HepG2 (cell line): ENCODE data around the gene SYCP2L. TPM values are rescaled to one million over a fixed set of nuclear protein-coding genes. Genes with fewer than 3 reads are reported as not detected.

ENCODE experiments used
- ATAC-seq: fragments of 200-7000 bp; cut with Tn5 transposase; 3 replicates; pipeline ENCODE4 v1.9.1; 2020; ENCODE audit warnings: mild to moderate bottlenecking, moderate library complexity
- BruUV-seq: library from RNA; stranded (reverse); fragments of 400-500 nt; replicated peaks from 2 replicates; lab custom pipeline; 2021; lab: Mats Ljungman, UMichigan
- CTCF ChIA-PET: fragments of 300-600 bp; formaldehyde crosslinking; extraction: SDS; loops from one replicate; lab custom pipeline; 2021; ENCODE audit warnings: low total read pairs, inconsistent platforms, low intra/inter-chr PET ratio; lab: Yijun Ruan, JAX
- POLR2A ChIA-PET: fragments of 350-600 bp; sonication (Branson Sonifier 250); formaldehyde crosslinking; loops from one replicate; lab custom pipeline; 2020; ENCODE audit warnings: antibody characterized with exemption, inconsistent platforms; lab: Yijun Ruan, JAX
- DNase-seq: peaks from one replicate; pipeline ENCODE4 v3.0.0-alpha.2; 2015; ENCODE audit warnings: low spot score
- FAIRE-seq: peaks from 3 replicates; lab custom pipeline; 2011; peaks lifted over from hg19 to GRCh38; lab: Jason Lieb, UNC
- H2AFZ ChIP-seq: one replicate; pipeline ENCODE4 v1.6.1; 2011; ENCODE audit warnings: low read length, inconsistent platforms
- H3K27ac ChIP-seq: fragments of 300-600 bp; 3 replicates; pipeline ENCODE4 v1.8.0; 2011; ENCODE audit warnings: mixed run types, mild to moderate bottlenecking, mixed read lengths, low read length, inconsistent platforms; ENCODE audit not compliant: insufficient read depth; ENCODE audit errors: extremely low read length
- H3K27me3 ChIP-seq, 2 experiments: fragments of 200-600 bp in 1 of 2; 2 replicates in 1 of 2; 3 replicates in 1 of 2; pipeline versions ENCODE4 v1.6.0 to v1.8.0; 2011; ENCODE audit warnings: low read length in 2 of 2, mild to moderate bottlenecking in 2 of 2, moderate library complexity in 2 of 2, inconsistent platforms in 1 of 2; ENCODE audit not compliant: insufficient read depth in 2 of 2, control insufficient read depth in 1 of 2
- H3K36me3 ChIP-seq, 2 experiments: fragments of 200-600 bp in 1 of 2; replicated peaks in 1 of 2; 2 replicates in 1 of 2; 3 replicates in 1 of 2; pipeline versions ENCODE4 v1.5.1 to v1.8.0; 2011; ENCODE audit warnings: low read length in 2 of 2, inconsistent platforms in 1 of 2; ENCODE audit not compliant: insufficient read depth in 2 of 2, control insufficient read depth in 1 of 2
- H3K4me1 ChIP-seq: 2 replicates; pipeline ENCODE4 v1.5.1; 2012; ENCODE audit warnings: low read length, inconsistent platforms; ENCODE audit not compliant: insufficient read depth
- H3K4me2 ChIP-seq: 2 replicates; pipeline ENCODE4 v1.6.0; 2011; ENCODE audit warnings: low read depth, low read length, inconsistent platforms
- H3K4me3 ChIP-seq, 3 experiments: fragments of 200-600 bp in 1 of 3; sonication (generic), shearing (Covaris generic) in 1 of 3; replicated peaks in 1 of 3; 2 replicates each; pipeline ENCODE4 v1.5.1; 2011 to 2016; ENCODE audit warnings: low read length in 3 of 3, inconsistent platforms in 2 of 3, low read depth in 2 of 3, mild to moderate bottlenecking in 2 of 3, control low read depth in 1 of 3, mixed read lengths in 1 of 3; ENCODE audit not compliant: insufficient read depth in 1 of 3
- H3K79me2 ChIP-seq: one replicate; pipeline ENCODE4 v1.6.1; 2011; ENCODE audit warnings: low read length, inconsistent platforms; ENCODE audit not compliant: insufficient read depth
- H3K9ac ChIP-seq: 2 replicates; pipeline ENCODE4 v1.6.0; 2011; ENCODE audit warnings: mild to moderate bottlenecking, low read depth, low read length, inconsistent platforms; ENCODE audit not compliant: insufficient read depth
- H3K9me3 ChIP-seq: 2 replicates; pipeline ENCODE4 v1.5.1; 2012; ENCODE audit warnings: mild to moderate bottlenecking, low read length
- H4K20me1 ChIP-seq: 2 replicates; pipeline ENCODE4 v1.6.0; 2011; ENCODE audit warnings: inconsistent platforms, mild to moderate bottlenecking, low read length, moderate library complexity; ENCODE audit not compliant: insufficient read depth
- E2F1 ChIP-seq: sonication (generic); formaldehyde crosslinking; IDR thresholded peaks from 2 replicates; pipeline ENCODE4 v1.5.0; 2020; ENCODE audit warnings: missing genetic modification reagents
- FOSL2 ChIP-seq: sonication (generic); formaldehyde crosslinking; IDR thresholded peaks from 2 replicates; pipeline ENCODE4 v1.4.0; 2020; ENCODE audit warnings: missing genetic modification reagents
- FOXK2 ChIP-seq: fragments of 450-650 bp; IDR thresholded peaks from 2 replicates; pipeline ENCODE4 v1.6.1; 2016
- IRF1 ChIP-seq: sonication (generic); formaldehyde crosslinking; IDR thresholded peaks from 2 replicates; pipeline ENCODE4 v1.4.0; 2020; ENCODE audit warnings: low read depth, mild to moderate bottlenecking, missing genetic modification reagents
- NFAT5 ChIP-seq: sonication (generic); formaldehyde crosslinking; IDR thresholded peaks from 2 replicates; pipeline ENCODE4 v1.4.0; 2020; ENCODE audit warnings: missing genetic modification reagents
- RFXAP ChIP-seq: sonication (generic); formaldehyde crosslinking; IDR thresholded peaks from 2 replicates; pipeline ENCODE4 v1.4.0; 2020; ENCODE audit warnings: missing genetic modification reagents, borderline replicate concordance
- ZKSCAN8 ChIP-seq: IDR thresholded peaks from 2 replicates; pipeline ENCODE4 v1.6.1; 2016; ENCODE audit warnings: borderline replicate concordance, missing genetic modification reagents, missing compliant biosample characterization
- ZNF224 ChIP-seq: sonication (generic); formaldehyde crosslinking; IDR thresholded peaks from 2 replicates; pipeline ENCODE4 v1.5.0; 2020; ENCODE audit warnings: mild to moderate bottlenecking, missing genetic modification reagents
- ZNF543 ChIP-seq: sonication (generic); formaldehyde crosslinking; IDR thresholded peaks from 2 replicates; pipeline ENCODE4 v1.4.0; 2020; ENCODE audit warnings: mild to moderate bottlenecking, missing genetic modification reagents
- ZNF570 ChIP-seq: sonication (generic); formaldehyde crosslinking; IDR thresholded peaks from 2 replicates; pipeline ENCODE4 v1.4.0; 2020; ENCODE audit warnings: mild to moderate bottlenecking, missing genetic modification reagents, borderline replicate concordance
- WGBS: methylation state at CpG from one replicate; pipeline ENCODE4 v1.1.6; 2017; ENCODE audit warnings: low lambda C conversion rate; 5-methylcytosine and 5-hydroxymethylcytosine counted together
- in situ Hi-C: cut with HindIII; loops from 2 replicates; pipeline ENCODE4 v1.10.0; 2017; ENCODE audit warnings: low pct_unique_long_range_greater_than_20kb; ENCODE audit not compliant: extremely low pct_ligation_motif_present
- intact Hi-C: fragments of 100-400 bp; cut with micrococcal nuclease; formaldehyde crosslinking; loops from one replicate; pipeline ENCODE4 v1.10.0; 2022; ENCODE audit not compliant: unreplicated experiment
- polyA plus RNA-seq, 8 experiments: library from polyadenylated mRNA; depleted of rRNA in 3 of 8; stranded (reverse) in 7 of 8; unstranded in 1 of 8; fragments of >200 nt; fragmentation: Illumina TruSeq in 4 of 8; extraction: Trizol in 4 of 8; gene quantifications; 2 replicates each; pipeline versions ENCODE4 v1.2.1 to v1.2.3, GENCODE V29; 2011 to 2016; ENCODE audit warnings: low read depth in 4 of 8, missing spikeins in 1 of 8, mixed read lengths in 1 of 8; ENCODE audit not compliant: insufficient read depth in 1 of 8
- total RNA-seq, 5 experiments: library from RNA; depleted of rRNA; stranded (reverse); fragments of >200 nt; fragmentation: Illumina TruSeq; extraction: Trizol; gene quantifications; 2 replicates each; pipeline ENCODE4 v1.2.3, GENCODE V29; 2016; ENCODE audit warnings: low read depth in 1 of 5

SYCP2L gene
- total and polyA plus RNA-seq, 2 of the 13 experiments (the other 11 are each of a cell fraction or from before 2014, with no cell fraction given) = 0.22 to 0.54 TPM

GRCh38 chr6:10891960-10892359 lies 5.1 kb downstream of the SYCP2L start:
- FAIRE-seq (no peak), DNase-seq (no peak), ATAC-seq (no peak)
- H3K9me3 ChIP-seq = no peaks in the 10 kb centered on the region
- BruUV-seq = no TSS peak
- no peak overlapping the region for H3K4me3 ChIP-seq
- POLR2A ChIA-PET = no interaction called here
- in situ Hi-C loops (no loop called here), intact Hi-C loops (no loop called here)
- H3K27ac ChIP-seq = no peak overlapping the region
- H3K79me2 ChIP-seq = no peaks in the 10 kb centered on the region
- H3K4me1 ChIP-seq = no peaks in the 10 kb centered on the region
- H3K9ac ChIP-seq = no peak overlapping the region
- H4K20me1 ChIP-seq = no peaks in the 10 kb centered on the region
- peaks cover 0 to 10% of the 10 kb centered on the region in 2 experiments; a peak in 4 of 5 replicates for H3K27me3 ChIP-seq
- no peak overlapping the region for H2AFZ ChIP-seq
- no peak overlapping the region for H3K4me2 ChIP-seq
- CTCF ChIA-PET = no interaction called here
- no peaks in the 10 kb centered on the region for H3K36me3 ChIP-seq
- WGBS = 16% methylated on average over 5 of the region's 5 CpGs
- TF ChIP-seq E2F1 = no peak
- TF ChIP-seq NFAT5 (CRISPR knock-in tag) = no peak
- no peak for TF ChIP-seq ZNF570 (CRISPR knock-in tag)
- TF ChIP-seq FOSL2 = no peak
- TF ChIP-seq RFXAP (CRISPR knock-in tag) = no peak
- TF ChIP-seq ZNF224 = no peak
- TF ChIP-seq ZKSCAN8 (CRISPR knock-in tag) = no peak
- no peak for TF ChIP-seq ZNF543 (CRISPR knock-in tag)
- TF ChIP-seq IRF1 = no peak
- no peak for TF ChIP-seq FOXK2
